ENCODE results near the gene PHLPP1. TPM values are rescaled to one million over a fixed set of nuclear protein-coding genes. Genes with fewer than 3 reads are reported as not detected.

The PHLPP1 gene
- total RNA-seq, 1 experiment from 2014 or later, result 13.7 TPM

GRCh38 chr18:62844850-62845643, 129.7 kb downstream of the PHLPP1 start:
- ChIA-PET POLR2A (ENCODE audit: low non-redundant PET) (no interaction called here), CTCF (no interaction called here)
- no peak for DNase-seq (ENCODE audit: low spot score)
- Histone ChIP-seq H3K27ac (ENCODE audit: low read depth, low read length, poor library complexity, severe bottlenecking) (no peak overlapping the region), H3K4me1 (ENCODE audit: insufficient read depth, low read length, poor library complexity, severe bottlenecking) (no peaks in the 10 kb centered on the region), H3K9me3 (ENCODE audit: low read depth, low read length, poor library complexity, severe bottlenecking) (no peaks in the 10 kb centered on the region), H3K4me3 (ENCODE audit: low read depth, low read length, poor library complexity, severe bottlenecking) (no peak overlapping the region), H3K27me3 (replicated peaks; ENCODE audit: insufficient read depth, low read depth, low read length, poor library complexity) (no peaks in the 10 kb centered on the region), H3K36me3 (ENCODE audit: insufficient read depth, low read length, poor library complexity, severe bottlenecking) (no peaks in the 10 kb centered on the region)
- intact Hi-C loops (cut with micrococcal nuclease; ENCODE audit: unreplicated experiment), result no loop called here
- TF ChIP-seq, protein P1, sequence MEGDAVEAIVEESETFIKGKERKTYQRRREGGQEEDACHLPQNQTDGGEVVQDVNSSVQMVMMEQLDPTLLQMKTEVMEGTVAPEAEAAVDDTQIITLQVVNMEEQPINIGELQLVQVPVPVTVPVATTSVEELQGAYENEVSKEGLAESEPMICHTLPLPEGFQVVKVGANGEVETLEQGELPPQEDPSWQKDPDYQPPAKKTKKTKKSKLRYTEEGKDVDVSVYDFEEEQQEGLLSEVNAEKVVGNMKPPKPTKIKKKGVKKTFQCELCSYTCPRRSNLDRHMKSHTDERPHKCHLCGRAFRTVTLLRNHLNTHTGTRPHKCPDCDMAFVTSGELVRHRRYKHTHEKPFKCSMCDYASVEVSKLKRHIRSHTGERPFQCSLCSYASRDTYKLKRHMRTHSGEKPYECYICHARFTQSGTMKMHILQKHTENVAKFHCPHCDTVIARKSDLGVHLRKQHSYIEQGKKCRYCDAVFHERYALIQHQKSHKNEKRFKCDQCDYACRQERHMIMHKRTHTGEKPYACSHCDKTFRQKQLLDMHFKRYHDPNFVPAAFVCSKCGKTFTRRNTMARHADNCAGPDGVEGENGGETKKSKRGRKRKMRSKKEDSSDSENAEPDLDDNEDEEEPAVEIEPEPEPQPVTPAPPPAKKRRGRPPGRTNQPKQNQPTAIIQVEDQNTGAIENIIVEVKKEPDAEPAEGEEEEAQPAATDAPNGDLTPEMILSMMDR (conservative IDR thresholded peaks at IDR 0.05; ENCODE audit: low read depth, low read length), result no peak
- no peak for TF ChIP-seq EZH2 (IDR thresholded peaks at IDR 0.05; ENCODE audit: borderline replicate concordance, low read depth, low read length, poor library complexity, severe bottlenecking)
- BruUV-seq (replicated peaks), result no TSS peak

DNA sequence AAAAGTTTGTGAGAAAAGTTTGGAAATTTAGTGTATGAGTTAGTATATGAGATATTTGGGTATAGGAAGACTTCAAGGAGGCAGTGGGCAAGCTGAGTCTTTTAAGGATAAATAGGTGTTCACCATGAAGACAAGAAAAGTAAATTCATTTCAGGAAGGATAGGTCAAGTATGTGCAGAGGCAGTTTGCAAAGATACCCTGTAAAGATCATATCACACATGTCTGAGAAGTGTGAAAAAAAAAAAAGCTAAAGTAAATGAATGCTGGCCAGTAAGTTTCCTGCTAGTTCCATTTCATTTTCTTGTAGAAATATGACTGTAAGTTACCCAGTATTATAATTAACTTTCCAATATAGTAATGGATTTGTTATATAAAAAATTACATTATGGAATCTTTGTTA, 131.0 kb downstream of the PHLPP1 start:
- TF ChIP-seq, protein P1 (conservative IDR thresholded peaks at IDR 0.05; ENCODE audit: low read depth, low read length), result no peak
- TF ChIP-seq EZH2 (IDR thresholded peaks at IDR 0.05; ENCODE audit: borderline replicate concordance, low read depth, low read length, poor library complexity, severe bottlenecking), result no peak
- no peaks in the 10 kb centered on the region for H3K27me3 ChIP-seq (replicated peaks; ENCODE audit: insufficient read depth, low read depth, low read length, poor library complexity)
- DNase-seq (ENCODE audit: low spot score), result no peak
- H3K36me3 ChIP-seq (ENCODE audit: insufficient read depth, low read length, poor library complexity, severe bottlenecking), result no peaks in the 10 kb centered on the region
- intact Hi-C loops (cut with micrococcal nuclease; ENCODE audit: unreplicated experiment), result no loop called here
- no peaks in the 10 kb centered on the region for H3K9me3 ChIP-seq (ENCODE audit: low read depth, low read length, poor library complexity, severe bottlenecking)
- ChIA-PET POLR2A (ENCODE audit: low non-redundant PET) (no interaction called here), CTCF (no interaction called here)
- no peak overlapping the region for H3K4me3 ChIP-seq (ENCODE audit: low read depth, low read length, poor library complexity, severe bottlenecking)
- H3K4me1 ChIP-seq (ENCODE audit: insufficient read depth, low read length, poor library complexity, severe bottlenecking), result no peaks in the 10 kb centered on the region
- no TSS peak for BruUV-seq (replicated peaks)
- H3K27ac ChIP-seq (ENCODE audit: low read depth, low read length, poor library complexity, severe bottlenecking), result no peak overlapping the region

- intact Hi-C loops (cut with micrococcal nuclease; ENCODE audit: unreplicated experiment), result no loop called here
- Histone ChIP-seq H3K27me3 (replicated peaks; ENCODE audit: insufficient read depth, low read depth, low read length, poor library complexity) (no peaks in the 10 kb centered on the region), H3K4me1 (ENCODE audit: insufficient read depth, low read length, poor library complexity, severe bottlenecking) (no peaks in the 10 kb centered on the region), H3K9me3 (ENCODE audit: low read depth, low read length, poor library complexity, severe bottlenecking) (no peaks in the 10 kb centered on the region), H3K4me3 (ENCODE audit: low read depth, low read length, poor library complexity, severe bottlenecking) (no peak overlapping the region), H3K36me3 (ENCODE audit: insufficient read depth, low read length, poor library complexity, severe bottlenecking) (no peaks in the 10 kb centered on the region), H3K27ac (ENCODE audit: low read depth, low read length, poor library complexity, severe bottlenecking) (no peak overlapping the region)
- no TSS peak for BruUV-seq (replicated peaks)
- TF ChIP-seq, protein P1 (conservative IDR thresholded peaks at IDR 0.05; ENCODE audit: low read depth, low read length), result no peak
- no peak for TF ChIP-seq EZH2 (IDR thresholded peaks at IDR 0.05; ENCODE audit: borderline replicate concordance, low read depth, low read length, poor library complexity, severe bottlenecking)
- ChIA-PET POLR2A (ENCODE audit: low non-redundant PET) (no interaction called here), CTCF (no interaction called here)
- no peak for DNase-seq (ENCODE audit: low spot score)
Observed at GRCh38 chr18:62847081-62847480, 131.7 kb downstream of the PHLPP1 start.
